A549 (cell line): Measurements from ENCODE around the gene INPPL1. TPM values are rescaled to one million over a fixed set of nuclear protein-coding genes. Genes with fewer than 3 reads are reported as not detected.
A peak's percentile ranks its signal among the peaks of the same experiment; 100 is the strongest.

Experiments
- ATAC-seq, 2 experiments: fragments of 200-7000 bp in 1 of 2; fragments of >200 bp in 1 of 2; cut with Nextera tagmentation in 1 of 2; cut with Tn5 transposase in 1 of 2; 3 replicates each; pipeline versions ENCODE4 v1.8.0 to v1.9.1; 2018 to 2020; ENCODE audit warnings: mild to moderate bottlenecking in 1 of 2, moderate library complexity in 1 of 2
- CTCF ChIA-PET: fragments of 300-600 bp; sonication (Branson Sonifier 250); formaldehyde crosslinking; extraction: SDS; loops from one replicate; lab custom pipeline; 2021; ENCODE audit warnings: antibody characterized with exemption, inconsistent platforms; lab: Yijun Ruan, JAX
- POLR2A ChIA-PET: fragments of 350-600 bp; formaldehyde crosslinking; extraction: SDS; loops from one replicate; lab custom pipeline; 2021; ENCODE audit warnings: antibody characterized with exemption, inconsistent platforms; lab: Yijun Ruan, JAX
- DNase-seq, 2 experiments: peaks; one replicate each; pipeline versions ENCODE4 v3.0.0 to v3.0.0-alpha.2; 2011 to 2016; ENCODE audit warnings: low read depth in 1 of 2, low spot score in 1 of 2
- FAIRE-seq: peaks from 2 replicates; lab custom pipeline; 2011; peaks lifted over from hg19 to GRCh38; lab: Jason Lieb, UNC
- H3K27ac ChIP-seq, 2 experiments: fragments of >200 bp; sonication (Bioruptor Twin); formaldehyde crosslinking; 3 replicates each; pipeline ENCODE4 v1.5.1; 2016 to 2017
- H3K4me1 ChIP-seq: fragments of >200 bp; sonication (Bioruptor Twin); formaldehyde crosslinking; 3 replicates; pipeline ENCODE4 v1.6.1; 2016
- H3K4me2 ChIP-seq: fragments of >200 bp; sonication (Bioruptor Twin); formaldehyde crosslinking; 3 replicates; pipeline ENCODE4 v1.6.1; 2016
- H3K4me3 ChIP-seq: fragments of >200 bp; sonication (Bioruptor Twin); formaldehyde crosslinking; 3 replicates; pipeline ENCODE4 v1.5.1; 2016
- H3K9me3 ChIP-seq: fragments of >200 bp; sonication (Bioruptor Twin); formaldehyde crosslinking; 3 replicates; pipeline ENCODE4 v1.6.1; 2016
- CEBPB ChIP-seq, 2 experiments: fragments of >200 bp in 1 of 2; sonication (Bioruptor Twin) in 1 of 2; formaldehyde crosslinking in 1 of 2; IDR thresholded peaks; 2 replicates each; pipeline ENCODE4 v1.6.1; 2012 to 2016
- CHD2 ChIP-seq: fragments of 150-350 bp; IDR thresholded peaks from 2 replicates; pipeline ENCODE4 v1.6.1; 2014; ENCODE audit warnings: low read length; ENCODE audit not compliant: partially characterized antibody
- EHMT2 ChIP-seq: fragments of 200-600 bp; sonication (generic); IDR thresholded peaks from 2 replicates; pipeline ENCODE4 v1.6.1; 2016; ENCODE audit warnings: antibody characterized with exemption, low read depth, mild to moderate bottlenecking, moderate library complexity
- ELK1 ChIP-seq: fragments of 150-350 bp; IDR thresholded peaks from 2 replicates; pipeline ENCODE4 v1.6.1; 2014; ENCODE audit warnings: low read depth, mild to moderate bottlenecking, low read length
- ESRRA ChIP-seq: fragments of 150-350 bp; IDR thresholded peaks from 2 replicates; pipeline ENCODE4 v1.6.1; 2014; ENCODE audit warnings: mild to moderate bottlenecking, low read length, borderline replicate concordance
- FOSL2 ChIP-seq, 2 experiments: fragments of 450-650 bp in 1 of 2; fragments of >200 bp in 1 of 2; sonication (Bioruptor Twin) in 1 of 2; formaldehyde crosslinking; IDR thresholded peaks; 2 replicates each; pipeline versions ENCODE4 v1.5.0 to v1.6.1; 2016 to 2020; ENCODE audit warnings: mild to moderate bottlenecking in 1 of 2, moderate library complexity in 1 of 2
- FOXS1 ChIP-seq: fragments of 250-450 bp; sonication (Bioruptor Pico); IDR thresholded peaks from 2 replicates; pipeline ENCODE4 v1.5.0; 2020; ENCODE audit warnings: mild to moderate bottlenecking, moderate library complexity
- HES2 ChIP-seq: fragments of >200 bp; sonication (Bioruptor Twin); formaldehyde crosslinking; IDR thresholded peaks from 2 replicates; pipeline ENCODE4 v1.6.1; 2016
- HOXA7 ChIP-seq: fragments of 250-450 bp; sonication (Bioruptor Pico); IDR thresholded peaks from 2 replicates; pipeline ENCODE4 v1.5.0; 2020; ENCODE audit warnings: mild to moderate bottlenecking, moderate library complexity
- HOXB13 ChIP-seq: fragments of 250-450 bp; sonication (Bioruptor Pico); IDR thresholded peaks from 2 replicates; pipeline ENCODE4 v1.5.0; 2020; ENCODE audit warnings: low read depth, mild to moderate bottlenecking, moderate library complexity
- KDM1A ChIP-seq: fragments of 200-600 bp; sonication (generic); IDR thresholded peaks from 2 replicates; pipeline ENCODE4 v1.6.1; 2016; ENCODE audit warnings: low read depth, mild to moderate bottlenecking
- KDM5A ChIP-seq: fragments of 200-600 bp; sonication (generic); IDR thresholded peaks from 2 replicates; pipeline ENCODE4 v1.6.1; 2016; ENCODE audit warnings: antibody characterized with exemption, mild to moderate bottlenecking
- MAX ChIP-seq: IDR thresholded peaks from 2 replicates; pipeline ENCODE4 v1.6.1; 2012
- MAZ ChIP-seq: fragments of 150-350 bp; IDR thresholded peaks from 2 replicates; pipeline ENCODE4 v1.6.1; 2014; ENCODE audit warnings: antibody characterized with exemption, low read depth, low read length, borderline replicate concordance
- NPAS2 ChIP-seq: fragments of 250-450 bp; sonication (Bioruptor Pico); IDR thresholded peaks from 2 replicates; pipeline ENCODE4 v1.8.0; 2022; ENCODE audit warnings: mild to moderate bottlenecking, moderate library complexity, borderline replicate concordance
- PHF8 ChIP-seq: fragments of 200-600 bp; sonication (generic); IDR thresholded peaks from 2 replicates; pipeline ENCODE4 v1.6.1; 2016; ENCODE audit warnings: low read depth, mild to moderate bottlenecking, antibody characterized with exemption, moderate library complexity, borderline replicate concordance
- RAD21 ChIP-seq, 2 experiments: fragments of >200 bp in 1 of 2; sonication (Bioruptor Twin) in 1 of 2; formaldehyde crosslinking in 1 of 2; IDR thresholded peaks in 1 of 2; conservative IDR thresholded peaks in 1 of 2; 2 replicates in 1 of 2; 3 replicates in 1 of 2; pipeline ENCODE4 v1.6.1; 2012 to 2018; ENCODE audit warnings: inconsistent platforms in 1 of 2
- RFX5 ChIP-seq: fragments of 450-650 bp; IDR thresholded peaks from 2 replicates; pipeline ENCODE4 v1.7.1; 2014; ENCODE audit warnings: antibody characterized with exemption, mild to moderate bottlenecking, moderate library complexity
- RNF2 ChIP-seq: fragments of 200-600 bp; sonication (generic); IDR thresholded peaks from 2 replicates; pipeline ENCODE4 v1.6.1; 2016; ENCODE audit warnings: low read depth, mild to moderate bottlenecking, antibody characterized with exemption, moderate library complexity, borderline replicate concordance
- SMC3 ChIP-seq: fragments of >200 bp; sonication (Bioruptor Twin); formaldehyde crosslinking; IDR thresholded peaks from 3 replicates; pipeline ENCODE4 v1.6.1; 2018; ENCODE audit warnings: inconsistent platforms
- SREBF2 ChIP-seq: fragments of 450-650 bp; IDR thresholded peaks from 2 replicates; pipeline ENCODE4 v1.6.1; 2014; ENCODE audit warnings: mild to moderate bottlenecking, moderate library complexity
- TFCP2L1 ChIP-seq: fragments of 250-450 bp; sonication (Bioruptor Pico); IDR thresholded peaks from 2 replicates; pipeline ENCODE4 v1.5.0; 2021; ENCODE audit warnings: mild to moderate bottlenecking
- TP53 ChIP-seq: fragments of 250-450 bp; sonication (Bioruptor Pico); IDR thresholded peaks from 2 replicates; pipeline ENCODE4 v1.5.0; 2021; ENCODE audit warnings: mild to moderate bottlenecking, moderate library complexity
- USF2 ChIP-seq: fragments of 450-650 bp; IDR thresholded peaks from 2 replicates; pipeline ENCODE4 v1.6.1; 2014; ENCODE audit warnings: antibody characterized with exemption
- ZC3H11A ChIP-seq: fragments of 450-650 bp; IDR thresholded peaks from 2 replicates; pipeline ENCODE4 v1.6.1; 2014; ENCODE audit warnings: antibody characterized with exemption, mild to moderate bottlenecking
- ZFP36 ChIP-seq: fragments of 450-650 bp; IDR thresholded peaks from 2 replicates; pipeline ENCODE4 v1.6.1; 2014; ENCODE audit warnings: borderline replicate concordance; ENCODE audit not compliant: partially characterized antibody
- WGBS: methylation state at CpG from one replicate; pipeline ENCODE4 v1.1.6; 2017; ENCODE audit errors: missing lambda C conversion rate; 5-methylcytosine and 5-hydroxymethylcytosine counted together
- polyA plus RNA-seq, 4 experiments: library from polyadenylated mRNA; depleted of rRNA in 3 of 4; stranded (reverse); fragments of >200 nt; fragmentation: RNase III in 1 of 4; extraction: RNeasy Plus Mini Kit Qiagen cat#74134 plus additional on column Dnase treatment in 1 of 4; gene quantifications; 2 replicates in 3 of 4; 3 replicates in 1 of 4; pipeline ENCODE4 v1.2.3, GENCODE V29; 2011 to 2017
- TF ChIP-seq, protein P1 (sequence below): fragments of >200 bp; sonication (Bioruptor Twin); formaldehyde crosslinking; IDR thresholded peaks from 3 replicates; pipeline ENCODE4 v1.5.1; 2016

INPPL1 gene
- polyA plus RNA-seq, 2 of the 4 experiments (the other 2 are of a cell fraction): 67.4 to 103 TPM

DNA sequence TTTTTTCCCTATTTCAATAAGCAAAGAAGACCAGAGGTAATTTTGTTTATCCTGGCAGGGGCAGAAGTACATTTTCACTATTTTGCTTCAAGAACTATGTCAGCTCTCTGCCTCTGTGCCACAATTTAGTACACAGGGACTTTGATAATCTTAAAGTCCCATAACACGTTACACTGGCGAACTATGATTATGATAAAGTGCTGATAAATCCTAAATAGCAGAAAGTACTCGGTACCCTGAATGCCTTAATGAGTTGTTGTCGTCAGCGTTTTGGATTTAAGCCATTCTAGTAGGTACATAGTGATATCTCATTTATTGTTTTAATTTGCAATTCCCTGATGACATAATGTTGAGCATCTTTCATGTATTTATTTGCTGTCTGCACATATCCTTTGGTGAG, 36.0 kb downstream of the INPPL1 start:
- FAIRE-seq (no peak), ATAC-seq (no peak), DNase-seq (no peak)
- H3K4me2 ChIP-seq: no peak overlapping the region
- ChIA-PET CTCF (interaction anchor here (1.1 kb wide), 1 partner anchor 174 kb away, joined by 3 read pairs; no protein-coding TSS in a partner anchor), POLR2A (no interaction called here)
- H3K9me3 ChIP-seq: no peaks in the 10 kb centered on the region
- WGBS: 77% methylated on average over 5 of the region's 5 CpGs
- H3K4me3 ChIP-seq: no peak overlapping the region
- H3K4me1 ChIP-seq: 0 out of 3 replicates have a peak, but pooled peaks cover 5% of the 10 kb centered on the region
- TF ChIP-seq, protein P1, sequence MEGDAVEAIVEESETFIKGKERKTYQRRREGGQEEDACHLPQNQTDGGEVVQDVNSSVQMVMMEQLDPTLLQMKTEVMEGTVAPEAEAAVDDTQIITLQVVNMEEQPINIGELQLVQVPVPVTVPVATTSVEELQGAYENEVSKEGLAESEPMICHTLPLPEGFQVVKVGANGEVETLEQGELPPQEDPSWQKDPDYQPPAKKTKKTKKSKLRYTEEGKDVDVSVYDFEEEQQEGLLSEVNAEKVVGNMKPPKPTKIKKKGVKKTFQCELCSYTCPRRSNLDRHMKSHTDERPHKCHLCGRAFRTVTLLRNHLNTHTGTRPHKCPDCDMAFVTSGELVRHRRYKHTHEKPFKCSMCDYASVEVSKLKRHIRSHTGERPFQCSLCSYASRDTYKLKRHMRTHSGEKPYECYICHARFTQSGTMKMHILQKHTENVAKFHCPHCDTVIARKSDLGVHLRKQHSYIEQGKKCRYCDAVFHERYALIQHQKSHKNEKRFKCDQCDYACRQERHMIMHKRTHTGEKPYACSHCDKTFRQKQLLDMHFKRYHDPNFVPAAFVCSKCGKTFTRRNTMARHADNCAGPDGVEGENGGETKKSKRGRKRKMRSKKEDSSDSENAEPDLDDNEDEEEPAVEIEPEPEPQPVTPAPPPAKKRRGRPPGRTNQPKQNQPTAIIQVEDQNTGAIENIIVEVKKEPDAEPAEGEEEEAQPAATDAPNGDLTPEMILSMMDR: no peak
- TF ChIP-seq CEBPB (IDR thresholded peaks at IDR 0.05): no peak
- no peak for TF ChIP-seq PHF8
- no peak for TF ChIP-seq TFCP2L1 (CRISPR knock-in tag)
- TF ChIP-seq ESRRA: no peak
- no peak for TF ChIP-seq CHD2
- TF ChIP-seq RAD21 (conservative IDR thresholded peaks at IDR 0.05 in 1 of 2, IDR thresholded peaks at IDR 0.05 in 1 of 2): no peak
- TF ChIP-seq KDM1A: no peak
- no peak for TF ChIP-seq USF2
- no peak for TF ChIP-seq RNF2
- no peak for TF ChIP-seq SMC3
- TF ChIP-seq RFX5: no peak
- TF ChIP-seq HOXA7 (CRISPR knock-in tag): no peak
- no peak for TF ChIP-seq SREBF2
- TF ChIP-seq MAX: no peak
- TF ChIP-seq HOXB13 (CRISPR knock-in tag): no peak
- TF ChIP-seq ZFP36: no peak
- TF ChIP-seq EHMT2: no peak
- no peak for TF ChIP-seq ELK1
- no peak for TF ChIP-seq MAZ
- no peak overlapping the region for H3K27ac ChIP-seq

DNA sequence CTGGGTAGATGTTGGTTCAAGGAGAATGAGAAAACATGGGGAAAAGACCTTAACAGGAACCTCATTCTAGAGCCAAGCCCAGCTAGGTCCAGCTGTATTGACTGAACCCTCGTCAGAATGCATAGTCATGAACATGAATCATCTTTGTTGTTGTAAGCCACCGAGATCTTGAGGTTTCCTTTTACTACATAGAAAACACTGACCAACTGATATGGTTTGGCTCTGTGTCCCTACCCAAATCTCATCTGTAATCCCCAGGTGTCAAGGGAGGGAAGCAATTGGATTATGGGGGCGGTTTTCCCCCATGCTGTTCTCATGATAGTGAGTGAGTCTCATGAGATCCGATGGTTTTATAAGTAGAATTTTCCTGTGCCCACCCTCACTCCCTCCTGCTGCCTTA, 38.8 kb downstream of the INPPL1 start:
- ATAC-seq (peak; percentile 62 to 70; a peak in 5 of 6 replicates), DNase-seq (peak in 1 of 2 experiments; percentile 53), FAIRE-seq (no peak)
- Histone ChIP-seq H3K4me3 (no peak overlapping the region), H3K4me2 (0 out of 3 replicates have a peak overlapping the region, but pooled peaks have one; percentile 10), H3K9me3 (no peaks in the 10 kb centered on the region), H3K27ac (peak overlapping the region in 1 of 2 experiments; percentile 27; a peak in 2 of 6 replicates), H3K4me1 (peaks cover 14% of the 10 kb centered on the region; the same call in 1 of the 3 replicates)
- CTCF ChIA-PET: interaction anchor here (1.2 kb wide), 1 partner anchor 164 kb away, joined by 3 read pairs; no protein-coding TSS in a partner anchor
- TF ChIP-seq ZFP36 (no peak), NPAS2 (no peak), EHMT2 (no peak), FOXS1 (CRISPR knock-in tag) (no peak), FOSL2 (IDR thresholded peaks at IDR 0.05) (no peak), FOSL2 (CRISPR knock-in tag; IDR thresholded peaks at IDR 0.05) (peak; percentile 43), TP53 (CRISPR knock-in tag) (no peak), KDM5A (no peak), ZC3H11A (no peak), HES2 (no peak)
- TF ChIP-seq, all 56 proteins: peak for 1
- POLR2A ChIA-PET: no interaction called here
- 42% methylated on average over 4 of the region's 4 CpGs for WGBS
